OCI-LY1 (cell line): ENCODE measurements around the gene ALKBH2.

Source experiments
- EZH2 ChIP-seq: fragments of 200-600 bp; sonication (generic), shearing (Covaris generic); IDR thresholded peaks from 2 replicates; pipeline ENCODE4 v1.8.0; 2017; ENCODE audit warnings: borderline replicate concordance, mixed run types, mild to moderate bottlenecking, antibody characterized with exemption, low read length, moderate library complexity, mixed read lengths
- TF ChIP-seq, protein P1 (sequence below): fragments of 200-600 bp; sonication (generic), shearing (Covaris generic); IDR thresholded peaks from 2 replicates; pipeline ENCODE4 v1.5.1; 2017; ENCODE audit warnings: mild to moderate bottlenecking, antibody characterized with exemption, low read length, moderate library complexity, mixed read lengths

DNA sequence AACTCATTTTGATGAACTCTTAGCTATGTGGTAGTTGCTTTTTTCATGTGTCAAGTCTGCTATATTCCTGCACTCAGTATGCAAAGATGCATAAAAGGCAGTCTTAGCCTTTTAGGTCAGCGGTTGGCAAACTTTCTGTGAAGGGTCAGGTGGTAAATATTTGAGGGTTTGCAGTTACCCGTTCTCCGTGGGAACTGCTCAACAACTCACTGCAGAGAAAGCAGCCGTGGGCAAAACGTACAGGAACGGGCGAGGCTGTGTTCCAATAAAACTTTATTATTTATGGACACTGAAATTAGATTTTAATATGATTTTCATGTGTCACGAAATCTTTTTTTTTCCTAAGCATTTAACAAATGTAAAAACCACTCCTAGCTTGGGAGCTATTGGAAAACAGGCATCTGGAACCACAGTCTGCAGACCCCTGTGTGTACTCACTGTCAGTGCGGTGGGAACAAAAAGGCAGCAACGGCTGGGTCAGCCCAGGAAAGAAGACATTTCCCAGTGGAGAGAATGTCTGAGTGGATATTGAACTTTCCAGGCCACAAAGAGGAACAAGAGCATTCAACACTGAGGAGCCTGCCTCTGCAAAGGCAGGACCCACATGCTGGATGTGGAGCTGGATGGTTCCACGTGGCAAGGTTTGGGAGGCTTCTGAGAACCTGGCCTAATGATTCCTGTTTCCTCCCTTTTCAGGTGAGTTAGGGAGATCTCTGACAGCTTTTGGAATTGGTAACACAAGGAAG lies 19.6 kb upstream of the ALKBH2 start:
- TF ChIP-seq, protein P1, sequence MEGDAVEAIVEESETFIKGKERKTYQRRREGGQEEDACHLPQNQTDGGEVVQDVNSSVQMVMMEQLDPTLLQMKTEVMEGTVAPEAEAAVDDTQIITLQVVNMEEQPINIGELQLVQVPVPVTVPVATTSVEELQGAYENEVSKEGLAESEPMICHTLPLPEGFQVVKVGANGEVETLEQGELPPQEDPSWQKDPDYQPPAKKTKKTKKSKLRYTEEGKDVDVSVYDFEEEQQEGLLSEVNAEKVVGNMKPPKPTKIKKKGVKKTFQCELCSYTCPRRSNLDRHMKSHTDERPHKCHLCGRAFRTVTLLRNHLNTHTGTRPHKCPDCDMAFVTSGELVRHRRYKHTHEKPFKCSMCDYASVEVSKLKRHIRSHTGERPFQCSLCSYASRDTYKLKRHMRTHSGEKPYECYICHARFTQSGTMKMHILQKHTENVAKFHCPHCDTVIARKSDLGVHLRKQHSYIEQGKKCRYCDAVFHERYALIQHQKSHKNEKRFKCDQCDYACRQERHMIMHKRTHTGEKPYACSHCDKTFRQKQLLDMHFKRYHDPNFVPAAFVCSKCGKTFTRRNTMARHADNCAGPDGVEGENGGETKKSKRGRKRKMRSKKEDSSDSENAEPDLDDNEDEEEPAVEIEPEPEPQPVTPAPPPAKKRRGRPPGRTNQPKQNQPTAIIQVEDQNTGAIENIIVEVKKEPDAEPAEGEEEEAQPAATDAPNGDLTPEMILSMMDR = no peak
- TF ChIP-seq EZH2 = no peak
